NCI-H146 treated with DMSO at 0.1 percent for 48 hours (cell line): Measurements from ENCODE around the gene NCOA7.
"Not testable (repeated sequence)": the region's sequence is repeated elsewhere in the genome, so short reads cannot be mapped to it uniquely, and the experiment has no call there.

ENCODE experiments used
- DNase-seq: peaks from one replicate; lab custom pipeline; 2025; ENCODE audit not compliant: unreplicated experiment; lab: John Stamatoyannopoulos, UW

Gene NCOA7

GRCh38 chr6:125753937-125754259, 36.9 kb upstream of the NCOA7 start:
- no peak for DNase-seq

GRCh38 chr6:125754566-125754965, 36.2 kb upstream of the NCOA7 start:
- no peak for DNase-seq

- DNase-seq = no peak
Observed at GRCh38 chr6:125759184-125759902, 31.4 kb upstream of the NCOA7 start.

- DNase-seq = no peak
Observed at GRCh38 chr6:125759959-125760457, 30.8 kb upstream of the NCOA7 start.

- DNase-seq = no peak
Observed at GRCh38 chr6:125764121-125764671, 26.6 kb upstream of the NCOA7 start.

GRCh38 chr6:125765944-125766343, 24.8 kb upstream of the NCOA7 start:
- DNase-seq = no peak

- no peak for DNase-seq
Observed at GRCh38 chr6:125766641-125767040, 24.1 kb upstream of the NCOA7 start.

- DNase-seq = no peak
Observed at GRCh38 chr6:125769147-125769783, 21.5 kb upstream of the NCOA7 start.

- DNase-seq = no peak
Observed at GRCh38 chr6:125773387-125774341, 17.1 kb upstream of the NCOA7 start.

- DNase-seq = not testable (repeated sequence)
Observed at GRCh38 chr6:125776107-125776826, 14.5 kb upstream of the NCOA7 start.

- peak; percentile 98 for DNase-seq
Observed at GRCh38 chr6:125779924-125780539, 10.7 kb upstream of the NCOA7 start.

GRCh38 chr6:125780540-125781313, 10.0 kb upstream of the NCOA7 start:
- DNase-seq = peak; percentile 92

GRCh38 chr6:125781314-125781868, 9.4 kb upstream of the NCOA7 start:
- DNase-seq = peak; percentile 79

GRCh38 chr6:125784365-125784764, 6.4 kb upstream of the NCOA7 start:
- no peak for DNase-seq

- DNase-seq = no peak
Observed at GRCh38 chr6:125787791-125788190, 3.0 kb upstream of the NCOA7 start.

GRCh38 chr6:125789167-125789566, 1.6 kb upstream of the NCOA7 start:
- DNase-seq = no peak

- DNase-seq = peak; percentile 88
Observed at GRCh38 chr6:125789576-125790357, 993 bp upstream of the NCOA7 start.

GRCh38 chr6:125791151-125791819, 525 bp downstream of the NCOA7 start:
- peak; percentile 67 for DNase-seq
